SU-DHL-6 (cell line): ENCODE data around the gene EFEMP1.

Experiments used
- EZH2phosphoT487 ChIP-seq: fragments of 200-600 bp; sonication (generic), shearing (Covaris generic); conservative IDR thresholded peaks from 2 replicates; pipeline ENCODE4 v1.6.1; 2018; ENCODE audit warnings: mild to moderate bottlenecking, antibody characterized with exemption, low read length, moderate library complexity, mixed read lengths
- TF ChIP-seq, protein P1 (sequence below): fragments of 200-600 bp; sonication (generic); IDR thresholded peaks from one replicate; pipeline ENCODE4 v1.5.1; 2017; ENCODE audit warnings: antibody characterized with exemption, mild to moderate bottlenecking, low read length, moderate library complexity; ENCODE audit not compliant: insufficient read depth, poor library complexity, severe bottlenecking

DNA sequence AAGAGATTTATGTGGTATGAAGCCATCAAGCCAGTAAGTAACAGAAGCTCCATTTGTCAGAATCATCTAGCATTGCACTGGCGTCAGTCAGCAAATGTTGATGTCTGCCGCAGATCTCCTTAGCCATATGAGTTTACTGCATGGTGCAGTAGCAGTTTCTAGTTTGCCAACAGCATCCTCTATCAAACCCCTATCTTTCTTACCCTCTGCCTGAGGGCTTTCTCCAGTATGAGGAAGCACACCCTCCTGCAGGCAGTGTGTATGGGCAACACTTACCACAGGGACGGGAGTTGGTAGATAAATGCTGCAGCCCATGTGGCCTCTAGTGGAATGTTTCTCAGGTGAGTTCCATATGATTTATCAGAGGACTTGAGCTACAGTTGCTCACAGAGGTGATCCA lies 63.7 kb downstream of the EFEMP1 start:
- TF ChIP-seq, protein P1, sequence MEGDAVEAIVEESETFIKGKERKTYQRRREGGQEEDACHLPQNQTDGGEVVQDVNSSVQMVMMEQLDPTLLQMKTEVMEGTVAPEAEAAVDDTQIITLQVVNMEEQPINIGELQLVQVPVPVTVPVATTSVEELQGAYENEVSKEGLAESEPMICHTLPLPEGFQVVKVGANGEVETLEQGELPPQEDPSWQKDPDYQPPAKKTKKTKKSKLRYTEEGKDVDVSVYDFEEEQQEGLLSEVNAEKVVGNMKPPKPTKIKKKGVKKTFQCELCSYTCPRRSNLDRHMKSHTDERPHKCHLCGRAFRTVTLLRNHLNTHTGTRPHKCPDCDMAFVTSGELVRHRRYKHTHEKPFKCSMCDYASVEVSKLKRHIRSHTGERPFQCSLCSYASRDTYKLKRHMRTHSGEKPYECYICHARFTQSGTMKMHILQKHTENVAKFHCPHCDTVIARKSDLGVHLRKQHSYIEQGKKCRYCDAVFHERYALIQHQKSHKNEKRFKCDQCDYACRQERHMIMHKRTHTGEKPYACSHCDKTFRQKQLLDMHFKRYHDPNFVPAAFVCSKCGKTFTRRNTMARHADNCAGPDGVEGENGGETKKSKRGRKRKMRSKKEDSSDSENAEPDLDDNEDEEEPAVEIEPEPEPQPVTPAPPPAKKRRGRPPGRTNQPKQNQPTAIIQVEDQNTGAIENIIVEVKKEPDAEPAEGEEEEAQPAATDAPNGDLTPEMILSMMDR, result no peak
- TF ChIP-seq EZH2phosphoT487, result no peak
